ENCODE measurements around the gene FNIP1.
"Not testable (repeated sequence)": the region's sequence is repeated elsewhere in the genome, so short reads cannot be mapped to it uniquely, and the experiment has no call there.

Gene FNIP1

DNA sequence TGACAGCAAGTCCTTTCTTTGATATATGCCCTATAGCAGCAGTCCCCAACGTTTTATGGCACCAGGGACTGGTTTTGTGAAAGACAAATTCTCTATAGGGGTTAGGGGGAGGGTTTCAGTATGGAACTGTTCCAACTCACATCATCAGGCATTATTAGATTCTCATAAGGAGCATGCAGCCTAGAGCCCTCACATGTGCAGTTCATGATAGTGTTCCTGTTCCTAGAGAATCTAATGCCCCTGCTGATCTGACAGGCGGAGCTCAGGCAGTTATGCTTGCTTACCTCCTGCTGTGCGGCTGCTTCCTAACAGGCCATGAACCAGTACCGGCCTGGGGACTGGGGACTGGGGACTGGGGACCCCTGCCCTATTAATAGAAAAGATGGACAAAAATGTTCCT is 159.1 kb downstream of the FNIP1 start:
- Mint-ChIP-seq H3K4me1 (peaks cover 31% of the 10 kb centered on the region), H3K27ac (ENCODE audit: low read depth) (no peak overlapping the region), H3K27me3 (no peaks in the 10 kb centered on the region), H3K9me3 (no peaks in the 10 kb centered on the region), H3K4me3 (no peak overlapping the region), H3K36me3 (ENCODE audit: insufficient read depth) (peaks cover 19% of the 10 kb centered on the region)
- ATAC-seq (replicated peaks; ENCODE audit: extremely low read depth, poor library complexity, severe bottlenecking) (no peak), DNase-seq (ENCODE audit: low spot score in 2 of 2) (no peak)

DNA sequence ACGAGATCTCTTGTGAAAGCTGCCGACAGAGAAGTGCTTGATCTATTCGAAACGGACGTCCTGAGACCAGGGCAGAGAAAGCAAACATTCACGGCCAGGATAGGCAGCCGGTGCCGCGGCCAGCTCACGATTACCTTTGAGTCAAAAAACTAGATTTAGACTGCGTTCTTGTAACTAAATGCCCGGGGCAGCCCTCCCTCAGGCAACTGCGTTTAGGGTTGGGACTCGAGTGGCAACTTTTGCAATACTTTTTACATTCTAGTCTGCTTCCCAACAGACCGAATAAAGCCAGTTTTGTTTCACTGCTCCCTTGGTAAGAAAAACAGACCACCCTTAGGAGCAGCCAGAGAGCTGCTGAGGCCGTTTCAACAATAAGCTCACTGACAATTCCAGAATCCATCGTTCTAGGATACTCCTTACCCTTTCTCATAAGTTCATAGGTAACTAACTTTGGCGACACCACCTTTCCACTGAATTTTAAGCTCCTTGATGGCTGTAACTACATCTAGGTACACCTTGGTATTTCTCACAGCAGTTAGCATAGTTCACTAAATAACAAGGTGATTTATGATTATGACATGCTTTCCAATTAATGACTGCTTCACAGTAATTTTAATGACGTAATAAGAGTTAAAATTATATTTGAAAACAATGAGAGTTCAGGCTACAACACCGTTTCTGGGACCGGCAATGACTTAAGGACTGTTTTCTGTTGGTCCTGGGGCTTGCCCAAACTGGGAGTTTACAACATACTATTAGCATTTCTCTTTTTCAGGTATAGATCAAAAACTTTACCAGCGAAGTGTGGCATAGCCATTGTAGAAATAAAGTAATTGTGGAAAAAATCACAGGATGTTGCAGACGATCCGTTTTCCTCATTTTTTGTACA is 160.9 kb downstream of the FNIP1 start:
- Mint-ChIP-seq H3K36me3 (ENCODE audit: insufficient read depth) (peaks cover 17% of the 10 kb centered on the region), H3K4me3 (no peak overlapping the region), H3K27me3 (no peaks in the 10 kb centered on the region), H3K9me3 (no peaks in the 10 kb centered on the region), H3K4me1 (peaks cover 31% of the 10 kb centered on the region), H3K27ac (ENCODE audit: low read depth) (peak overlapping the region; percentile 96)
- DNase-seq (ENCODE audit: low spot score in 2 of 2) (no peak), ATAC-seq (replicated peaks; ENCODE audit: extremely low read depth, poor library complexity, severe bottlenecking) (peak; percentile 4)

DNA sequence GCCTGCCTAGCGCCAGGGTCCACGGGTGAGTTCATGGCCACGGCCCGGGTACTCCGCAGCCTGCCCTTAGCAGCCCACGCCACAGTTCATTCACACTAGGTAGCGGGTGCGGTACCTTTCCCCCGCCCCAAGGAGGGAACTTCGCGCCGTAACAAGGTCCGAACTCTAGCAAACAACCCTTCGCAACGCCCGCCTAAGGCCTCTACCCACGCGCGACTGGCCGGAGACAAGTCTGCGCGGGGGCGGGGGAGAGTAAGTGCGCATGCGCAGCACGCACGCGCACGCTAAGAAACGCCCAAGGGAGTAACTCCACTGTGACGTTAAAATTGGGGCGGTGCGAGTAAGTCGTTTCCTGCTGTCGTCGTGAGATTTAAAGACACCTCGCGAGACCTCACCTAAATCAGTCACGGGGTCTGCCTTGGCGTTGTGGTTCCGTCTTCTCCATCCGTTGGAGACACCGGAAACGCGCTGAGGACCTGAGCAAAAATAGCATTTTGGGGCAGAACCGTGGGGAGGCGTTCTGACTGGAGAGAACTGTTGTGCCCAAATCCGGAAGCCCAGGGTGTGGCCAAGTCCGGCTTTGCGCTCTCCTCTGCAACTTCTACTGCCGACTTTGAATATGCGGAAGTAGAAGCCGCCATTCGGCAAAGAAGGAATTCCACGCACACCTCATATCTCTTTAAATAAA is 161.7 kb downstream of the FNIP1 start, which contains the start of gene RAPGEF6:
Gene RAPGEF6 (minus strand): TSS at position 234 of the 688 bp plus-strand sequence. CDS start 199 bp downstream, at position 35.
- ATAC-seq (replicated peaks; ENCODE audit: extremely low read depth, poor library complexity, severe bottlenecking) = peak; percentile 91
- H3K4me1 Mint-ChIP-seq = peaks cover 28% of the 10 kb centered on the region
- peak; percentile 84 to 97 for DNase-seq (ENCODE audit: low spot score in 2 of 2)
- peak within 1 kb of the TSS; percentile 96 for H3K27ac Mint-ChIP-seq (ENCODE audit: low read depth)
- no peak within 1 kb of the TSS for H3K4me3 Mint-ChIP-seq
- H3K27me3 Mint-ChIP-seq = no peaks in the 10 kb centered on the region
- H3K36me3 Mint-ChIP-seq (ENCODE audit: insufficient read depth) = peaks cover 17% of the 10 kb centered on the region
- H3K9me3 Mint-ChIP-seq = no peaks in the 10 kb centered on the region

DNA sequence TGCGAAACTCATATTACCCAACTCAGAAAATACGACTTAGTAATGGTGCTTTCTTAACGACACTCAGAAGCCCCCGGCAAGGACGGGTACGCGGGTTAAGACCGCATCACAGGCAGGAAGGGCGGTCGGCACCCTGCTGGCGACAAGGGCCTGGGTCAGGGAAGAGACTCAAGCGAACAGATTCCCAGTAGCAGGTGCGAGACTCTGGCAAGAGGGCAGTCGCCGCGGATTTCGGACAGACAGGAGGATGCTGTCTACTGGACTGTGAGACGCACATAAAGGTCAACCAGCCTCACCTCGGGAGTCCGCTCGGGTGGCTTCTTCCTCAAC is 162.2 kb downstream of the FNIP1 start:
- no peaks in the 10 kb centered on the region for H3K27me3 Mint-ChIP-seq
- H3K9me3 Mint-ChIP-seq = no peaks in the 10 kb centered on the region
- H3K27ac Mint-ChIP-seq (ENCODE audit: low read depth) = peak overlapping the region; percentile 96
- DNase-seq (ENCODE audit: low spot score in 2 of 2) (peak; percentile 55 to 57), ATAC-seq (replicated peaks; ENCODE audit: extremely low read depth, poor library complexity, severe bottlenecking) (peak; percentile 37)
- no peak overlapping the region for H3K4me3 Mint-ChIP-seq
- H3K4me1 Mint-ChIP-seq = peaks cover 25% of the 10 kb centered on the region
- peaks cover 17% of the 10 kb centered on the region for H3K36me3 Mint-ChIP-seq (ENCODE audit: insufficient read depth)

DNA sequence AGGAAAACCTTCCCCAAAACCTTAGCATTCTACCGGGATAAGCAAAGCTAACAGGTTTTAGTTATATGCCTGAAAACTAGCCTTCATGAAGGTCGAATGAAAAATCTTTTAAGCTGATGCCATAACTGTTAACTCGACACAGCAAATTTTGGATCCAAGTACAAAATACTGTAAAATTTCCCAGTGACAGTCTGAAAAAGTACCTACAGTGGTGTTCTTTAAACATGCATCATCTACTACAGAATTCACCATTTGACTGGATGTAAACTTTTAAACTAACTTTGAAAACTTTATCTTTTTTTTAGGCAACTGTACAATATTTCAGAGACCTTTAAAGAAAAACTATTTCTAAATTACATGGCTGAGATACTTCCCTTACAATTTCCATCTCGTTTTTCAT is 162.6 kb downstream of the FNIP1 start:
- H3K4me3 Mint-ChIP-seq = no peak overlapping the region
- H3K27me3 Mint-ChIP-seq = no peaks in the 10 kb centered on the region
- H3K4me1 Mint-ChIP-seq = peaks cover 27% of the 10 kb centered on the region
- H3K27ac Mint-ChIP-seq (ENCODE audit: low read depth) = peak overlapping the region; percentile 96
- no peak for ATAC-seq (replicated peaks; ENCODE audit: extremely low read depth, poor library complexity, severe bottlenecking)
- H3K36me3 Mint-ChIP-seq (ENCODE audit: insufficient read depth) = peaks cover 17% of the 10 kb centered on the region
- H3K9me3 Mint-ChIP-seq = no peaks in the 10 kb centered on the region
- DNase-seq (ENCODE audit: low spot score in 2 of 2) = no peak

DNA sequence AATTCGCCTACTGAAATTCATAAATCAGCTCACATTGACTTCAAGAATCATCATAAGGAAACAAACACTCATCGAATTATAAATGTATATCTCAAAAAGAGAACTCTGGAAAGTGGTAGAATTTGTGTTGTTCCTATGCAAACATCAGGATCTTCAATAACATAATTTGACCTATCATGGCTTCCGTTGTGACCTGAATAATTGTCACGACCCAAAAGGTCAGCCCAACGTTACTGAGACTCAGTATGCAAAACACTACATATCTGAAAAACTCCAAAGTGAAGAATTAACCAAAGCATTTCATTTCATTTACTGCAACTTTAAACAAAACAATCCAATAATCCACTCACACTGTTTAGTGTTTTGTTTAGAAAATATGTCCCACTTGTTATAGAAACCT is 163.0 kb downstream of the FNIP1 start:
- ATAC-seq (replicated peaks; ENCODE audit: extremely low read depth, poor library complexity, severe bottlenecking) (no peak), DNase-seq (ENCODE audit: low spot score in 2 of 2) (no peak)
- Mint-ChIP-seq H3K27ac (ENCODE audit: low read depth) (peak overlapping the region; percentile 96), H3K9me3 (no peaks in the 10 kb centered on the region), H3K36me3 (ENCODE audit: insufficient read depth) (peaks cover 17% of the 10 kb centered on the region), H3K4me1 (peaks cover 31% of the 10 kb centered on the region), H3K4me3 (no peak overlapping the region), H3K27me3 (no peaks in the 10 kb centered on the region)

DNA sequence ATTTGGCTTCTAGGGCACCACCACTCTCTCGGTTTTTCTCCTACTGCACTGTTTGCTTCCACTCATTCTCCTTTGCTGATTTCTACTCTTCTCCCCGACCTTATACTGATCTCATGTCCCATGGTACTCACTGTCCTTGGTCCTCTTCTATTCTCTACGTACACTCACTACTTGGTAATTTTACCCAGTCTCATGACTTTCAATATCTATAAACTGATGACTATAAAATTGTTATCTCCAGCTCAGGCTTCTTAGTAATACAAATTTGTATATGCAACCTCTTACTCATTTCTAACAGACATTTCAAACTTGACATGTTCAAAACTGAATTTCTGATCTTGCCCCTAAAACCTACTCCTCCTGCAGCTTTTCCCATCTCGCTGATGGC is 165.9 kb downstream of the FNIP1 start:
- Mint-ChIP-seq H3K9me3 (no peaks in the 10 kb centered on the region), H3K27ac (ENCODE audit: low read depth) (no peak overlapping the region), H3K36me3 (ENCODE audit: insufficient read depth) (peaks cover 17% of the 10 kb centered on the region), H3K4me1 (peaks cover 46% of the 10 kb centered on the region), H3K4me3 (no peak overlapping the region), H3K27me3 (no peaks in the 10 kb centered on the region)
- ATAC-seq (replicated peaks; ENCODE audit: extremely low read depth, poor library complexity, severe bottlenecking) (no peak), DNase-seq (ENCODE audit: low spot score in 2 of 2) (no peak)

DNA sequence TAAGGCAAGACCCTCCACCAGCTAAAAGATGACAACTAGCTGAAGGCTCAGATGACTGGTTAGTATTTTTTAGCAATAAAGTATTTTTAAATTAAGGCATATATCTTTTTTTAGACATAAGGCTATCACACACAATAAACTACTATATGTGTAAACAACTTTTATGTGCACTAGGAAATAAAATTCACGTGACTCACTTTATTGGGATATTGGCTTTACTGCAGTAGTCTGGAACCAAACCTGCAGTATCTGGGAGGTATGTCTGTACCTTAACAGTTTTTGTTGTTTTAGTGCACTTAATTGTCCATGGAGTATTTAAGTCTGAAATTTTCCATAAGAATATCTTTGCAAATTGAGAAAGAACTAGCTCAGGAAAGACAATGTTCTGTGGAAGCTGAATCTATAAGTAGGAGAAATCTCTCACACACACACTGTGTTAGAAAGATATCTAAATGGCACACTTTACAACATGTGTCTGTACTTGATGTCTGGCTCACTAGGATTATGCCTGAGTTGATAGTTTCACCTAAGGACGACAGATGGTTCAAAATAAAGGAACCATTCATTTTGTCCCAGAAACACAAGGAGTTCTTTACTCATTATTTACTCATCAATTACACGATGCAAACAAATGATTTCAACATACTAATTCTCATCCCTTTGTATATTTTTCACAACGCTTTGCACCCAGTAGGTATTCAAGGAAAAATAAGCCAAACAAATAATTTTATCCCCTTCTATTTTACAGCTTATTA is 166.4 kb downstream of the FNIP1 start:
- Mint-ChIP-seq H3K4me1 (peaks cover 49% of the 10 kb centered on the region), H3K4me3 (no peak overlapping the region)

DNA sequence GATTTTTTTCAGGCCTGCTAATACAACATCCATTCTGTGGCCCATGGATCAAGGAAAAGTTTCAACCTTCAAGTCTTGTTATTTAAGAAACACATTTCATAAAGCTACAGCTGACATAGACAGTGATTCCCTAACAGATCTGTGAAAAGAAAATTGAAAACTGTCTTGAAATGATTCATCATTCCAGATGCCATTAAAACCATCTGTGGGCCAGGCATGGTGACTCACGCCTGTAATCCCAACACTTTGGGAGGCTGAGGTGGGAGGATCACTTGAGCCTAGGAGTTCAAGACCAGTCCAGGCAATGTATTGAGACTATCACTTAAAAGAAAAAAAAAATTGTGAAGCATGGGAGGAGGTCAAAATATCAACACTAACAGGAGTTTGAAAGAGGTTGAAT is 167.8 kb downstream of the FNIP1 start:
- no peak overlapping the region for H3K4me3 Mint-ChIP-seq
- H3K27ac Mint-ChIP-seq (ENCODE audit: low read depth) = peak overlapping the region; percentile 50
- no peak for DNase-seq (ENCODE audit: low spot score in 2 of 2)
- no peaks in the 10 kb centered on the region for H3K27me3 Mint-ChIP-seq
- peaks cover 48% of the 10 kb centered on the region for H3K4me1 Mint-ChIP-seq
- H3K9me3 Mint-ChIP-seq = no peaks in the 10 kb centered on the region
- H3K36me3 Mint-ChIP-seq (ENCODE audit: insufficient read depth) = peaks cover 1% of the 10 kb centered on the region
- ATAC-seq (replicated peaks; ENCODE audit: extremely low read depth, poor library complexity, severe bottlenecking) = no peak

More for the DNA sequence above, 166.4 kb downstream of the FNIP1 start:
- ATAC-seq (replicated peaks; ENCODE audit: extremely low read depth, poor library complexity, severe bottlenecking) (no peak), DNase-seq (ENCODE audit: low spot score in 2 of 2) (no peak)
- Mint-ChIP-seq H3K9me3 (no peaks in the 10 kb centered on the region), H3K27ac (ENCODE audit: low read depth) (no peak overlapping the region), H3K27me3 (no peaks in the 10 kb centered on the region), H3K36me3 (ENCODE audit: insufficient read depth) (peaks cover 13% of the 10 kb centered on the region)

DNA sequence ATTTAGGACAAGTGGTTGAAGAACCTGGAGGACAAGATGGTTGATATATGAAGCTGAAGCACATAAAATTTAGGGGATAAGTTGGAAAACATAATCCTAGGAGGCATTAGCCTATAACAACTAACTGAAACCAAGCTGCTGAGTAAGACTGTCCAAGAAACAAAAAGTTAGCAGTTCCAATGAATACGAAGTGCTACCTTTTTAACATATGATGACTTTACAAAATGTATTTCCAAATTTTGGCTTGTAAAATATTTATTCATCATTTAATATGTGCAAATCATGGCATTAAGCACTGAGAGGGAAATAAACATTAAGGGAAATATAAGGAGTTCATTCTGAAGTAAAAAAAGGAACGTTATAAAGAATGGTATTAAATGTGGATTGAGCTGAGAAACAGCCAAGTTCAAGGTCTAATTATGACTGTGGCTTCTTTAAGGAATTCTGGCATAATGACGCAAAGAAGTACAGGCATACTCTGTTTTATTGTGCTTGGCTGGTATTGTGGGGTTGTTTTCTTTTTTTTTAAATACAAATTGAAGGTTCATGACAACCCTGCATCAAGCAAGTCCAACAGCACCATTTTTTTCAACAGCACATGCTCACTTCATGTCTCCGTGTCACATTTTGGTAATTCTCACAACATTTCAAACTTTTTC is 169.5 kb downstream of the FNIP1 start:
- Mint-ChIP-seq H3K27me3 (no peaks in the 10 kb centered on the region), H3K27ac (ENCODE audit: low read depth) (no peak overlapping the region), H3K36me3 (ENCODE audit: insufficient read depth) (peaks cover 3% of the 10 kb centered on the region), H3K4me3 (no peak overlapping the region), H3K4me1 (peaks cover 58% of the 10 kb centered on the region), H3K9me3 (no peaks in the 10 kb centered on the region)
- no peak for DNase-seq (ENCODE audit: low spot score in 2 of 2)
- no peak for ATAC-seq (replicated peaks; ENCODE audit: extremely low read depth, poor library complexity, severe bottlenecking)

DNA sequence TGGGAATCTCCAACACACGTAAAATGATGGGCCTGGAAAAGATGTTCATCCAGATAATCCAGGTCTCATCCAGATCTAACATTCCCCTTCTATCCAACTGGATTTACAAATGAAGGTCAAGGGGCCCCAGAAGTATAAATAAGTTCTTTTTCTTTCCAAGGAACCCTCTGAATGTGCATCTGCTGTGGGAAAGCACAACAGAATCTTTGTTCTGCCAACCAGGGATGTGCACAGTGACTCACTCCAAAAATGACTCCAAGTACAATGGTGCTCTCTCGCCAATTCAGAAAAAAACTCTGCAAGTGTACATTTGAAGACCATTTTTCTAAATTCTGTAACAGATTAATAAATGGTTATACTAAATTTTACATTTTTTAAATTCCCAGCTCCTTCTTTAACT is 174.2 kb downstream of the FNIP1 start:
- no peak overlapping the region for H3K27ac Mint-ChIP-seq (ENCODE audit: low read depth)
- H3K4me1 Mint-ChIP-seq = peaks cover 82% of the 10 kb centered on the region
- ATAC-seq (replicated peaks; ENCODE audit: extremely low read depth, poor library complexity, severe bottlenecking) (no peak), DNase-seq (ENCODE audit: low spot score in 2 of 2) (no peak)
- H3K27me3 Mint-ChIP-seq = no peaks in the 10 kb centered on the region
- H3K9me3 Mint-ChIP-seq = no peaks in the 10 kb centered on the region
- H3K36me3 Mint-ChIP-seq (ENCODE audit: insufficient read depth) = peaks cover 8% of the 10 kb centered on the region
- H3K4me3 Mint-ChIP-seq = no peak overlapping the region

DNA sequence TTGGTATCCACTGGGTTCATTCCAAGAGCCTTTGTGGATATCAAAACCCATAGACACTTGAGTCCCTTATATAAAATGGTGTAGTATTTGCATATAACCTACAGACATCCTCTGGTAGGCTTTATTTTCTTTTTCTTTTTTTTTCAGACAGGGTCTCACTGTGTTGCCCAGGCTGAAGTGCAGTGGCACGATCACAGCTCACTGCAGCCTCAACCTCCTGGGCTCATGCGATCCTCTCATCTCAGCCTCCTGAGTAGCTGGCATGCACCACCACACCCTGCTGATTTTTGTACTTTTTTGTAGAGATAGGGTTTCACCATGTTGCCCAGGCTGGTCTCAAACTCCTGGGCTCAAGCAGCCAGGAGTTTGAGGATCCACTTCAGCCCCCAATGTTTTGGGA is 175.7 kb downstream of the FNIP1 start:
- peaks cover 78% of the 10 kb centered on the region for H3K4me1 Mint-ChIP-seq
- H3K27ac Mint-ChIP-seq (ENCODE audit: low read depth) = peak overlapping the region; percentile 46
- not testable (repeated sequence) for H3K36me3 Mint-ChIP-seq (ENCODE audit: insufficient read depth)

More for the DNA sequence above, 175.7 kb downstream of the FNIP1 start:
- not testable (repeated sequence) for H3K4me3 Mint-ChIP-seq; H3K27me3 Mint-ChIP-seq; ATAC-seq (replicated peaks; ENCODE audit: extremely low read depth, poor library complexity, severe bottlenecking); H3K9me3 Mint-ChIP-seq; DNase-seq (ENCODE audit: low spot score in 2 of 2)

All from central memory CD8-positive, alpha-beta T cell (primary cell).